NCI-H446 (cell line): ENCODE measurements around the gene FBXL13.
A peak's percentile ranks its signal among the peaks of the same experiment; 100 is the strongest.
"Not testable (repeated sequence)": the region's sequence is repeated elsewhere in the genome, so short reads cannot be mapped to it uniquely, and the experiment has no call there.

Experiments used
- DNase-seq, 2 experiments: peaks; one replicate each; lab custom pipeline; 2025; lab: John Stamatoyannopoulos, UW

The FBXL13 gene

DNA sequence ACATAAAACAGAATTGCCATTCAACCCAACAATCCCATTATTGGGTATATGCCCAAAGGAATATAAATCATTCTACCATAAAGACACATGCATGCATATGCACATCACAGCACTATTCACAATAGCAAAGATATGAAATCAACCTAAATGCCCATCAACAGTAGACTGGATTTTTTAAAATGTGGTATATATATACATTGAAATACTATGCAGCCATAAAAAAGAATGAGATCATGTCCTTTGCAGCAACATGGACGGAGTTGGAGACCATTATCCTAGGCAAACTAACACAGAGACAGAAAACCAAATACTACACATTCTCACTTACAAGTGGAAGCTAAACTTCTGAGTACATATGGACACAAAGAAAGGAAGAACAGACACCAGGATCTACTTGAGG, 51.0 kb downstream of the FBXL13 start:
- DNase-seq, result not testable (repeated sequence)

DNA sequence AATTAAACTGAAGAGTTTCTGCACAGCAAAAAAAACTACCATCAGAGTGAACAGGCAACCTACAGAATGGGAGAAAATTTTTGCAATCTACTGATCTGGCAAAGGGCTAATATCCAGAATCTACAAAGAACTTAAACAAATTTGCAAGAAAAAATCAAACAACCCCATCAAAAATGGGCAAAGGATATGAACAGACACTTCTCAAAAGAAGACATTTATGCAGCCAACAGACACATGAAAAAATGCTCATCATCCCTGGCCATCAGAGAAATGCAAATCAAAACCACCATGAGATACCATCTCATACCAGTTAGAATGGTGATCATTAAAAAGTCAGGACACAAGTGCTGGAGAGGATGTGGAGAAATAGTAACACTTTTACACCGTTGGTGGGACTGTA, 53.1 kb downstream of the FBXL13 start:
- not testable (repeated sequence) for DNase-seq

DNA sequence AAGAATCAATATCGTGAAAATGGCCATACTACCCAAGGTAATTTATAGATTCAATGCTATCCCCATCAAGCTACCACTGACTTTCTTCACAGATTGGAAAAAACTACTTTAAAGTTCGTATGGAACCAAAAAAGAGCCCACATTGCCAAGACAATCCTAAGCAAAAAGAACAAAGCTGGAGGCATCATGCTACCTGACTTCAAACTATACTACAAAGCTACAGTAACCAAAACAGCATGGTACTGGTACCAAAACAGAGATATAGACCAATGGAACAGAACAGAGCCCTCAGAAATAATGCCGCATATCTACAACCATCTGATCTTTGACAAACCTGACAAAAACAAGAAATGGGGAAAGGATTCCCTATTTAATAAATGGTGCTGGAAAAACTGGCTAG, 53.7 kb downstream of the FBXL13 start:
- not testable (repeated sequence) for DNase-seq

DNA sequence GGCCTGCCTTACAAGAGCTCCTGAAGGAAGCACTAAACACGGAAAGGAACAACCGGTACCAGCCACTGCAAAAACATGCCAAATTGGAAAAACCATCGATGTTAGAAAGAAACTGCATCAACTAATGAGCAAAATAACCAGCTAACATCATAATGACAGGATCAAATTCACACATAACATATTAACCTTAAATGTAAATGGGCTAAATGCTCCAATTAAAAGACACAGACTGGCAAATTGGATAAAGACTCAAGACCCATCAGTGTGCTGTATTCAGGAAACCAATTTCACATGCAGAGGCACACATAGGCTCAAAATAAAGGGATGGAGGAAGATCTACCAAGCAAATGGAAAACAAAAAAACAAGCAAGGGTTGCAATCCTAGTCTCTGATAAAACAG, 56.3 kb downstream of the FBXL13 start:
- DNase-seq, result not testable (repeated sequence)

DNA sequence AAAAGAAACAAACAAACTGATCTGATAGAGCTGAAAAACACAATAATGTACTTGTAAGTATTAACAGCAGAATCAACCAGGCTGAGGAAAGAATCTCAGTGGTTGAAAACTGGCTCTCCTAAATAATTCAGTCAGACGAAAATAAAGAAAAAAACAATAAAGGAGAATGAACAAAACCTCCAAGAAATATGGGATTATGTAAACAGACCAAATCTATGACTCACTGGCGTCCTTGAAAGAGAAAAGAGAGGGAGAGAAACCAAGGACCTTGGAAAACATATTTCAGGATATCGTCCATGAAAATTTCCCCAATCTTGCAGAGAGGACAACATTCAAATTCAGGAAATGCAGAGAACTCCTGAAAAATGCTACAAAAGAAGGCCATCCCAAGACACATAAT, 62.9 kb downstream of the FBXL13 start:
- DNase-seq, result no peak

DNA sequence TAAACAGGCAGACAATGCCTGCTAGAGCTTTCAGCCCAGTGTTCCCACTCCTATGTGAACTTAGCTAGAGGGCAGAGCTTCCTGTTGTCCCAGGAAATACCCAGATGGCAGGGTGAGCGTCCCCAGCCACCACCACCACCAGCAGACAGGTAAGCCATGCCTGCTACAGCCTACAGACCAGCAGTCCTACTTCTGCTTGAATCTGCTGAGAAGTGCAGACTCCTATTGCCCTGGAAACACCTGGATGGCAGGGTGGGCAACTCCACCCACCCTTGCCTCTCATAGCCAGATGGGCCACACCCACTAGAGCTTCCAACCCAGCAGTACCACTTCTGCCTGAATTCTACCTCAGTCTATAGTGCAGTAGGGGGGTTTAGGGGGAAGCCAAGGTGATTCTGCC, 64.4 kb downstream of the FBXL13 start:
- DNase-seq, result no peak

DNA sequence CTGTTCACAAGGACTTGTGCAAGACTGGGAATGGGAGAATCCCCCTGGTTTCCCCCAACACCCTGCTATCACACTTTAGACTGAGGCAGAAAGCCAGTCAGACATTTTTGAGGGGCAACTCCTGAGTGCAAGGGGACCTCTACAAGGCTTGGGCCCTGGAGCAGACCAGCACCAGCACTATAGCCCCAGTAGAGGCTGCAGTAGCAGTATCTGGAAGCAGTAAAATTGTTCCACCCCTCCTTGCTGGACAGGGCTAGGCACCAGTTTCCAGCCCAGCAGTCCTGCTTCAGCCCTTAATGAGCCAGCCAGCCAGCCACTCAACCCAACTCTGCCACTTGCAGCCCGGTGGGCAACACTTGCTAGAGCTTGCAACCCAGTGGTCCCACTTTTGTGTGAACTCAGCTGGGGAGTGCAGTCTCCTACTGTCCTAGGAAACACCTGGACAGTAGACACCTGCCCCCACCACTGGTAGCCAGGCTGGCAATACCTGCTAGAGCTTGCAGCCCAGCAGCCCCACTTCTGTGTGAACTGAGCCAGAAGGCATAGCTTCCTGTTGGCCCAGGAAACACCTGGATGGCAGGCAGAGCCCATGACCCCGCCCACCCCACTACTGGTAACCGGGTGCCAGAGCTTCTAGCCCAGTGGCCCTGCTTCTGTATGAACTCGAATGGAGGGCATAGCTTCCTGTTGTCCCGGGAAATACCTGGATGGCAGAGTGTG, 65.0 kb downstream of the FBXL13 start:
- no peak for DNase-seq

DNA sequence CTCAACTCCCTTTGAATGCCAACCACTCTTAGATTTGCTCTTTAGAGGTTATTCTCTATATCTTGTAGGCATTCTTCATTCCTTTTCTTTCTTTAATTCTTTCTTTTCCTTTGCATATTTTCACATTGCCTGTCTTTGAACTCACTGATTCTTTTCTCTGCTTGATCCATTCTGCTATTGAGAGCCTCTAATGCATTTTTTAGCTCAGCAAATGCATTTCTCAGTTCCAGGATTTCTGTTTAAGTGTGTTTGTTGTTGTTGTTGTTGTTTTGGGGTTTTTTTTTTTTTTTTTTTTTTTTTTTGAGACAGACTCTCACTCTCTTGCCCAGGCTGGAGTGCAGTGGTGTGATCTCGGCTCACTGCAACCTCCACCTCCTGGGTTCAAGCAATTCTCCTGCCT, 71.6 kb downstream of the FBXL13 start:
- no peak for DNase-seq

DNA sequence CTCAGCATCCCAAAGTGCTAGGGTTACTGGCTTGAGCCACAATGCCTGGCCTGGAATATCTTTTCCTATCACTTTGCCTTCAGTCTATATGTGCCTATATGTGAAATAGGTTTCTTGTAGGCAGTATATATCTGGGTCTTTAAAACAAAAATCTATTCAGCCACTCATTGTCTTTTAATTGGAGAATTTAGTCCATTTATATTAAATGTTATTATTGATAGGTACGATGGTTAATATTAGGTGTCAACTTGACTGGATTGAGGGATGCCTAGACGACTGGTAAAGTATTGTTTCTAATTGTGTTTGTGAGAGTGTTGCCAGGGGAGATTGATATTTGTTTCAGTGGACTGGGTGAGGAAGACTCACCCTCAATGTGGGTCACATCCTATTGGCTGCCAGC, 73.4 kb downstream of the FBXL13 start:
- DNase-seq, result no peak

DNA sequence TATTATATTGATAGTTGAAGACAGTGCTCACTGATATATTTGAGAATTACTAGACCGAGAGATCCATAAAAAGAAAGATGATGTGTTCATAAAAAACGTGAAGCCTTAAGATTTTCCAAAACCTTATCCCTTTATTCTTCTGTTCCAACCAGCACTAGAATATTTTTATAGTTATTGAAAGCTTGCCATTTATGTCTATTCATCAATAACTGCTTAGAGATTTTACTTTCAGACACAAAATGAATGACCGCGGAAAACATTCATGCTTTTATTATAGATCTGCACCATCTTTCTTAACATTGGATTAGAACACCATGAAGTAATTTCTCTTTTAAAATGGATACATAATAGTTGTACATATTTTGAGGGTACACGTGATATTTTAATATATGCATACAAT, 77.6 kb downstream of the FBXL13 start:
- no peak for DNase-seq

DNA sequence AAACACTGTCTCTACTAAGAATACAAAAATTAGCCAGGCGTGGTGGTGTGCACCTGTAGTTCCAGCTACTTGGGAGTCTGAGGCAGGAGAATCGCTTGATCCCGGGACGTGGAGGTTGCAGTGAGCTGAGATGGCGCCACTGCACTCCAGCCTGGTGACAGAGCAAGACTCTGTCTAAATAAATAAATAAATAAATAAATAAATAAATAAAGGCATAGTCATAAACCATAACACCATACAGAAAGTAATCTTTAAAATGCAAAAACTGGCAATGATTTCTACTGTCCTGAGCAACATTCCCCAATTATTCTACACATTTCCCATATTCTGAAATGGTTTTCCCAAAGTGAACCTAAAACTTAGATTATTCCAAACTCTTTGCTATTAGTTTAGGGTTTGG, 79.0 kb downstream of the FBXL13 start:
- DNase-seq, result not testable (repeated sequence)

DNA sequence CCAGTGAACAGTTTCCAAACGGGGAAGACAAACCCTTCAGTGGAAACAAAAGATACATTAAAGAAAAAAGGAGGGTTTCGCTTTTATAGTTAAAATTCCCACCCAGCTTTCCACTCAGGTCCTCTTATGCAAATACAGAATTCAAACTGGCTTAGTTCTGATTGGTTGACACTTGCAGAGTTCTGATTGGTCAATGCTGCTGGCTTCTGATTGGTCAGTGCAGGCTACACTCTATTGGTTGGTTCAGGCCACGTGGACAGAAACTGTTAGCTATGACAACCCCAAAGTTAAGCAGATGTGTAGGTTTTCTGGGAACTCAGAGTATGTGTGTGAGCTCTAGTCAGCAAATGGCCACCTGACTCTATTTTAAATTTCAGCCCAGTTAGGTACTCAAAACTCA, 80.0 kb downstream of the FBXL13 start:
- no peak for DNase-seq

DNA sequence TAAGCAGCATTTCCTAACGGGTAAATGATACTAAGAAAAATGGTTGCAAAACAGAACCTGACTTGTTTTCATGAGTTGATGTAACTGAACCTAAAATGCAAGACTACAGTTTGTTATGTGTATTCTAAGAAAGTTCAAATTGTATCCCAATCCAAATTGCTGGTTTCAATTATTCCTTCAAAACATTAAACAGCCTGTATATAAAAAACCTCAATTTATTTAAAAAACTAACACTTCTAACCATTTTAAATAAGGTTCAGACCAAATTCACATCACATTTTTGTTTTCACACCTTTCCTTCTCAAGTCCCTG, 80.9 kb downstream of the FBXL13 start:
- DNase-seq, result no peak

DNA sequence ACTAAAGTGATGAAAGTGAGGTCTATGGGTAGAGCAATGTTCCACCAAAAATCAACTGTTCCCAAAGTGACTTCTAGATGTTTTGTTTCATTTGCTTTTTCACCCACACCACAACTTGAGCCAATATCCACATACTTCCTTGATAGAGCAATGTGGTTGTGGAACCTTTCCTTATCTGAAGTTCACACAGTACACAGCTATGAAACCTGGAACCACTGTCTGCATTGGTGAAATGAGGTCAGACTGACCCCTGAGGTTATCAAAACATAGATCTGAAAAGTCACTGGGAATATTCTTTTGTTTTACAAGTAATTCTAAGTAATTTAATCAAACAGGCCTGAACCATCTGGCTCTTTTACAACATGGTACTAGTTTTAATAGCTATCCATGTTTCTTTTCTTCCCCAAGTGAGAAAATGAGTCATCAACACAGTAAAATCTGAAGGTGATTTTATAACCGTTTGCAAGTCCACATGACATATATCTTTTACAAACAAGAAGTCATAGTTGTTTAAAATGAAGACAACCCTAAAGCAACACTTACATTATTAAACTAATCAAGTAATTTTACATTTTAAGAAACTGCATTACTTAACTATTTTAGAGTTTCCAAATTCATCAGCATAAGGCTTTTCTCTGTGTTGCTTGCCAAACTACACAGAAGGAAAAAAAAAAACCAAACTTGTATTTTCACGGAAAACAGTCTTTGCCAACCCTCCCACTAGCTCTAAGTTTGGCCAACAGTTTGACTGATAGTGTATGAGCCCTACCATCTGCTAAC, 81.5 kb downstream of the FBXL13 start:
- DNase-seq, result peak; percentile 62 to 89

DNA sequence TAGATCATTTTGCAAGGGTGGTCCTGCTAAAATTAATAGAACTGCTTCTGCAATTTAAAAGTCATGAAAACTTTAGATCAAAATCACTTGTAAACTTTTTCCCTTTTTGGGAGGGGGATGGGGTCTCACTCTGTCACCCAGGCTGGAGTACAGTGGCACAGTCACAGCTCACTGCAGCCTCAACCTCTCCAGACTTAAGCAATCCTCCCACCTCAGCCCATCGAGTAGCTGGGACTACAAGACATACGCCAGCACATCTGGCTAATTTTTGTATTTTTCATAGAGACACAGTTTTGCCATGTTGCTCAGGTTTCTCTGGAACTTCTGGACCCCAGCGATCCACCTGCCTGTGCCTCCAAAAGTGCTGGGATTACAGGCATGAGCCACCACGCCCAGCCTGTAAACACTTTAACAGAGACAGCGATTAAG, 82.1 kb downstream of the FBXL13 start:
- DNase-seq, result no peak

DNA sequence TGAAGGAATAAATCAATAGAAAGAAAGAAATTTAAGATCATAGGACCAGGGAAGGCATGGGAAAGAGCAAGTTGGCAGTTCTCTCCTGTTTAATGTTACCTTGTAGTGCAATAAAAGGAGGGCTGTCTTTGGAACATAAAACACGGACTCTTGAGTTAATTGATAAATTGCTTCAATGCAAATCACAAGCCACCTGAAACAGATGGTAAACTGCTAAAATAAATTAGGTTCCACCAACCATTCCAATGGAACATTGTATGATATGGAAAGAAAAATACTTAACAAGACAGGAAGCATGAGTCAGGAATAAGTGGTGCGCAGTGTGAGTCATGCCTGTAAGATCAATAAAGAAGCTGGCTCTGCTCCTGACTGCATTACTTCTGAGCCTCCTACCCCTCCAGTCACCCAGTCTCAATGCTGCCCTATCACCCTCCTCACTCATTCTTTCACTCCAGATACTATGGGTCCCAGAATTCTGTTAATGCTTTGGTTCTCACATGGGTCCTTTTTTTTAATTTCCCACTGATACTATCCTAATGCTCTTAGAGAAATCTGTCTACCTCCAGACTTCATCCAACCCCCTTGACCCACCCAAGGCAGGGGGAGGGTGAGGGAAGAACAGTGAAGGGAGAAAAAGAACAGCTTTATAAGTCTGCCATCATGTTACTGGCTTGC, 82.9 kb downstream of the FBXL13 start:
- peak; percentile 45 to 77 for DNase-seq

DNA sequence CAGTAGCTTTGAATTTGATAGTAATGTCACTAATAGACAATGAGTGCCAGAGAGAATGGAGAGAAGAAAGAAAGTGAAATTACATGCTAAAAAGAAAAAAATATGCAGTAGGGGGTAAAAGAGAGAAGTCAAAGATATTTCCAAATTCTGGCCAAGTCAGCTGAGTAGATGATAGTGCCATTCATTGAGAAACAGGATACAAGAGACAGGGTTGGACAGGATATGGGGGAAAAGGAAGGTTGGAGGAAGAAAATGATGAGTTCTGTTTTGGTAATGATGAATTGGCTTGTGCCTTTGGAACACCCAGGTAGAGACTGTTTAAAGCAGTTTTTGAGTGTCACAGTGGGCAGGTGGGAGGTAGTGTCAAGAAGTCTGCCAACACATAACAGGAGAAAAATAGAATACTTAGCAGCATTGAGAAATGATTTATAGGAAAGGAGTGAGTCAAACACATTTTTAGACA, 83.5 kb downstream of the FBXL13 start:
- DNase-seq, result no peak

DNA sequence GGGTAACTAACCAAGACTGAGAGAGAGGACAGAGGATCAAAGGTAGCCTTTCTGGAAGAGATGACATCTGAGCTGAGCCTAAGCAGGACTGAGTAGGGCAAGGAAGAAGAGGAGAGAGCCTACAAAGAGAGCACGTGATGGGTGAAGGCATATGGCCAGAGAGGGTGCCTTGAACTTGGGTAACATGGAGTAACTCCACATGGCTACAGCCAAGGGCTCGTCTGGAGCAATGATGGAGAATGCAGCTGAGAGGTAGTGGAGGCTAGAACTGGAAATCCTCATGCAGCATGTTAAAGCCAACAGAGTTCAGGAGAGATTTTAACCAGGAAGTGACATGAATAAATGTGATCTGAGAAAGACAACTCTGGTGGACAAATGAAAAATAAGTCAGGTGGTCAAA, 84.0 kb downstream of the FBXL13 start:
- no peak for DNase-seq

DNA sequence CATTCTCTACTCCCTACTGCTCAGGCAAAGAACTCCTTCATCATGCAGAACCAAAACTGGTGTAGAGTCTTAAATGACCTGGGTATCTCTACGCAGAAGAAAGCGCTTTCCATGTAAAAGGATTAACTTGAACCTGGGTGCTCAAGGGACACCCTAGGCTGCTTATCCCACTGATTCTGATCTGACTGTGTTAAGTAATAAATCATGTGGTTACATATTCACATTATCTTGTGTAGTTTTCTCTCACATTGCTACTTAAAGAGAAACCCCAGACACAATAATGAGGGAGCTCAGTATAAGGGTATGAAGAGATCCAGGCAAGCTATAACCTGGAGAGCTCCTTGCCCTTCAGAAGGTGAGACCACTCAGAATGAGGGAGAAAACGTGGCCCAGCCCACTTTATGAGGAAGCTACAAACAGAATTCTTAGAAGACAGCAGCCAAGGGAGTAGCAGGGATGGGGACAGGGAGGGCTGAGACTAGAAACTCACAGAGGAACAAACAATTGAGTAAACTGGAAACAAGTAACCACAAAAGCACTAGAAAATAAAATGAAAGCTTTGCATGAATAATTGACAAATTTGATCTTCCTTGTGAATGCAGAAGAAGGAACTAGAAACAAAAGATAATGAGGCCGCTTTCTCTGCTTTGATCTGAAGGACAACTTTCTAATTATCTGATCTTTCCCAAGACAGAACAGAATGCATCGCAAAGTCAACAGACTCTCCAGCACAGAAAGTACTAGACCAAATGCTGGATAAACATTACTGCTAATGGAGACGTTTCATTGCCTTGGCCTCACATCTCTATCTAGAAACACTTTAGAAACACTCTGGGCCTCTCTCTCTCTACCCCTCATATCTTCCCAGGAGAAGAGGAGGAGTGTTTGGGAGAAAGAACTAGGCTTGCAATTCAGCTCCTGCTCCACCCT, 85.7 kb downstream of the FBXL13 start:
- no peak for DNase-seq

DNA sequence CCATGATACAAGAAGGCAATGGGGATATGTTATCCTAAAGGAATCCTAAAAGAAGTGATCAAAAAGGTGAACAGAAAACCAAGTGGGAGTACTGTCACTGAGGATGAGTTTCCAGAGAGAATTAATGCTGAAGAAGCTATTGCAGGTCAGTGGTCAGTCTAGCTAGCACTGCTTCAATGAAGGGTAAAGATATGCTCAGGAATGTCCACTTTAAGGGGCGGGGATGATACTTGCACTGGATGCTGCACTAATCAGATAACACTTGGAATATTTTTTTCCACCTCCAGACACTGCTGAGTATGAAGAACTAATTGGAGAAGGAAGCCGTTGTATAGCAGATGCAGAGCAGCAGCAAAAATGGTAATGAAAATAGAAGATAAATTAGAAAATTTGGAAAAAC, 86.5 kb downstream of the FBXL13 start:
- no peak for DNase-seq

DNA sequence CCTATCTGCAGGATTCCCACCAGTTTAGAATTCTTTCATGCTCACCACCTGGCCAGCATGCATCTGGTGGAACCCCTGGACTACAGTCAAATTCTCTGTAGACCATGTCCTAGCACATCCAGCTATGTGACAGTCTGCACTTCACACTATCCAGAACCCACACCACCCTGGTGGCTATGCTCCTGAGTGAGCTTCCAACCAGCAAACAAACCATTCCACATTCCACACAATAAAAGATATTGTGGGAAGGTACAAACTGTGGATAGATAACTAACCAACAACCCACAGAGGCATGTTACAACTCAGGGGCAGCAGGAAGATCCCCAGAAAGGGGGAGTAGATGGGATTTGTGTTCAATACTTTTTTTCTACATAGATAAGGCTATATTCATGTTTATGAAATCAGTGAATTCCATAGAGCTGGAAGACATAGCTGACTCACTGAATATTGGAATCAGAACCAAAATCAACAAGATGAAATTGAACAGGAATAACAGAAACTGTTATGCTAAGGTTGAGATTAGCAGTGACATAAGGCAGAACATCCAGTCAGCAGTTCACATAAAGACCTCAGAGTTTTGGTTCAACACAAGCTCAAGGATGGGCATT, 89.3 kb downstream of the FBXL13 start:
- no peak for DNase-seq

DNA sequence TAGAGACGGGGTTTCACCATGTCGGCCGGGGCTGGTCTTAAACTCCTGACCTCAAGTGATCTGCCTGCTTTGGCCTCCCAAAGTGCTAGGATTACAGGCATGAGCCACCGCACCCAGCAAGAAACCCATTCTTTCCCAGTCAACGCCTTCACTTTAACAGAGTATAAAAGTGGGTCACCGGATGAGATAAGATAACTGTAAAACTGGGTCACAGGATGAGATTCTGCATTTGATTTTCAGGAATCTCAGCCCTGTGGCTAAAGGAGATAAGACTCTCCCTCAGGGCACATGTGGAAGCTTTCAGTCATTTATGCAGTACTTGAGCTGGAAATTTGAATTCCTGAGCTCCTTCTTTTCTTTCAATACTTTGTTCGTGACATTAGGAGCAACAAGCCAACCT, 91.0 kb downstream of the FBXL13 start:
- no peak for DNase-seq
